ENCODE measurements around the gene ACAP3.

Gene ACAP3

DNA sequence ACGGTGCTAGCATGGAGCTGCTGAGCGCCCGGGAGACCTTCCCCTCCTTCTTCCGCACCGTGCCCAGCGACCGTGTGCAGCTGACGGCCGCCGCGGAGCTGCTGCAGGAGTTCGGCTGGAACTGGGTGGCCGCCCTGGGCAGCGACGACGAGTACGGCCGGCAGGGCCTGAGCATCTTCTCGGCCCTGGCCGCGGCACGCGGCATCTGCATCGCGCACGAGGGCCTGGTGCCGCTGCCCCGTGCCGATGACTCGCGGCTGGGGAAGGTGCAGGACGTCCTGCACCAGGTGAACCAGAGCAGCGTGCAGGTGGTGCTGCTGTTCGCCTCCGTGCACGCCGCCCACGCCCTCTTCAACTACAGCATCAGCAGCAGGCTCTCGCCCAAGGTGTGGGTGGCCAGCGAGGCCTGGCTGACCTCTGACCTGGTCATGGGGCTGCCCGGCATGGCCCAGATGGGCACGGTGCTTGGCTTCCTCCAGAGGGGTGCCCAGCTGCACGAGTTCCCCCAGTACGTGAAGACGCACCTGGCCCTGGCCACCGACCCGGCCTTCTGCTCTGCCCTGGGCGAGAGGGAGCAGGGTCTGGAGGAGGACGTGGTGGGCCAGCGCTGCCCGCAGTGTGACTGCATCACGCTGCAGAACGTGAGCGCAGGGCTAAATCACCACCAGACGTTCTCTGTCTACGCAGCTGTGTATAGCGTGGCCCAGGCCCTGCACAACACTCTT, 24.5 kb upstream of the ACAP3 start:
- Histone ChIP-seq H4K8ac (ENCODE audit: low read depth, low read length) (peak overlapping the region; percentile 43), H3K36me3 (replicated peaks in 1 of 2; ENCODE audit: control insufficient read depth in 2 of 2, insufficient read depth in 2 of 2, low read length in 2 of 2) (peaks cover 13 to 28% of the 10 kb centered on the region in 2 donors), H3K14ac (ENCODE audit: low read length) (peak overlapping the region; percentile 38), H3K4me3 (ENCODE audit: low read length in 2 of 2) (no peak overlapping the region), H3K27ac (replicated peaks; ENCODE audit: low read length) (no peak overlapping the region), H2AK5ac (ENCODE audit: low read depth, low read length) (no peak overlapping the region), H3K4me2 (ENCODE audit: insufficient read depth, low read length, poor library complexity, severe bottlenecking) (no peak overlapping the region), H3K79me1 (ENCODE audit: low read depth, low read length) (peaks cover 14% of the 10 kb centered on the region), H3K27me3 (ENCODE audit: control insufficient read depth in 3 of 3, insufficient read depth in 3 of 3, low read depth in 1 of 3, low read length in 3 of 3) (peaks cover 0 to 2% (median 0%) of the 10 kb centered on the region in 3 experiments), H2BK5ac (ENCODE audit: low read length) (peak overlapping the region; percentile 13), H3K9me3 (replicated peaks in 1 of 2; ENCODE audit: control insufficient read depth in 2 of 2, insufficient read depth in 1 of 2, low read depth in 1 of 2, low read length in 2 of 2) (peaks cover 0 to 9% of the 10 kb centered on the region in 2 donors), H3K9ac (ENCODE audit: low read depth, low read length, poor library complexity) (peak overlapping the region; percentile 70), H3K4ac (ENCODE audit: low read length) (peak overlapping the region; percentile 53), H3K4me1 (ENCODE audit: control insufficient read depth in 2 of 2, insufficient read depth in 1 of 2, low read depth in 1 of 2, low read length in 2 of 2) (peaks cover 8 to 11% of the 10 kb centered on the region in 2 donors), H4K91ac (ENCODE audit: low read depth, low read length, poor library complexity) (no peak overlapping the region), H3K23ac (ENCODE audit: low read depth, low read length, poor library complexity) (peak overlapping the region; percentile 99), H2BK15ac (ENCODE audit: low read length) (no peak overlapping the region), H2AFZ (ENCODE audit: low read length) (no peak overlapping the region), H2BK12ac (ENCODE audit: low read length) (peak overlapping the region; percentile 6), H2BK120ac (ENCODE audit: low read depth, low read length) (no peak overlapping the region), H3K18ac (ENCODE audit: low read length) (no peak overlapping the region)
- WGBS, 2 donors (ENCODE audit: extremely low coverage in 2 of 2, insufficient read length in 2 of 2, insufficient replicate concordance in 1 of 2) = no CpG with 5 or more reads among the region's 57 CpGs
- no peak for DNase-seq (ENCODE audit: low spot score)

DNA sequence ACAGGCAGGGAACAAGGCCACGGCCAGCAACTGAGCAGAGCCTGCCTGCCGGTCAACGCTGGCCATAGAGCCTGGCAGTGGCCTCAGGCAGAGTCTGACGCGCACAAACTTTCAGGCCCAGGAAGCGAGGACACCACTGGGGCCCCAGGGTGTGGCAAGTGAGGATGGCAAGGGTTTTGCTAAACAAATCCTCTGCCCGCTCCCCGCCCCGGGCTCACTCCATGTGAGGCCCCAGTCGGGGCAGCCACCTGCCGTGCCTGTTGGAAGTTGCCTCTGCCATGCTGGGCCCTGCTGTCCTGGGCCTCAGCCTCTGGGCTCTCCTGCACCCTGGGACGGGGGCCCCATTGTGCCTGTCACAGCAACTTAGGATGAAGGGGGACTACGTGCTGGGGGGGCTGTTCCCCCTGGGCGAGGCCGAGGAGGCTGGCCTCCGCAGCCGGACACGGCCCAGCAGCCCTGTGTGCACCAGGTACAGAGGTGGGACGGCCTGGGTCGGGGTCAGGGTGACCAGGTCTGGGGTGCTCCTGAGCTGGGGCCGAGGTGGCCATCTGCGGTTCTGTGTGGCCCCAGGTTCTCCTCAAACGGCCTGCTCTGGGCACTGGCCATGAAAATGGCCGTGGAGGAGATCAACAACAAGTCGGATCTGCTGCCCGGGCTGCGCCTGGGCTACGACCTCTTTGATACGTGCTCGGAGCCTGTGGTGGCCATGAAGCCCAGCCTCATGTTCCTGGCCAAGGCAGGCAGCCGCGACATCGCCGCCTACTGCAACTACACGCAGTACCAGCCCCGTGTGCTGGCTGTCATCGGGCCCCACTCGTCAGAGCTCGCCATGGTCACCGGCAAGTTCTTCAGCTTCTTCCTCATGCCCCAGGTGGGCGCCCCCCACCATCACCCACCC, 23.6 kb upstream of the ACAP3 start, which contains the start of gene TAS1R3:
Gene TAS1R3, plus strand, starts transcription at position 213 of the 898 bp plus-strand sequence. Its CDS starts 66 bp downstream, at position 279.
- peak within 1 kb of the TSS; percentile 80 for H3K9ac ChIP-seq (ENCODE audit: low read depth, low read length, poor library complexity)
- H3K36me3 ChIP-seq (replicated peaks in 1 of 2; ENCODE audit: control insufficient read depth in 2 of 2, insufficient read depth in 2 of 2, low read length in 2 of 2) = peaks cover 15 to 26% of the 10 kb centered on the region in 2 donors
- no peak within 1 kb of the TSS for H3K4me2 ChIP-seq (ENCODE audit: insufficient read depth, low read length, poor library complexity, severe bottlenecking)
- peak within 1 kb of the TSS; percentile 37 for H2BK15ac ChIP-seq (ENCODE audit: low read length)
- peak within 1 kb of the TSS; percentile 61 for H2BK120ac ChIP-seq (ENCODE audit: low read depth, low read length)
- H2AFZ ChIP-seq (ENCODE audit: low read length) = no peak within 1 kb of the TSS
- peak within 1 kb of the TSS; percentile 76 for H3K18ac ChIP-seq (ENCODE audit: low read length)
- H3K4me3 ChIP-seq (ENCODE audit: low read length in 2 of 2) = peak within 1 kb of the TSS in 1 of 2 donors; percentile 73
- H3K27me3 ChIP-seq (ENCODE audit: control insufficient read depth in 3 of 3, insufficient read depth in 3 of 3, low read depth in 1 of 3, low read length in 3 of 3) = peaks cover 0 to 2% (median 0%) of the 10 kb centered on the region in 3 experiments
- no peak within 1 kb of the TSS for H3K27ac ChIP-seq (replicated peaks; ENCODE audit: low read length)
- H2AK5ac ChIP-seq (ENCODE audit: low read depth, low read length) = peak within 1 kb of the TSS; percentile 7
- H3K4ac ChIP-seq (ENCODE audit: low read length) = peak within 1 kb of the TSS; percentile 53
- DNase-seq (ENCODE audit: low spot score) = no peak
- H3K79me1 ChIP-seq (ENCODE audit: low read depth, low read length) = peaks cover 14% of the 10 kb centered on the region
- H3K9me3 ChIP-seq (replicated peaks in 1 of 2; ENCODE audit: control insufficient read depth in 2 of 2, insufficient read depth in 1 of 2, low read depth in 1 of 2, low read length in 2 of 2) = peaks cover 0 to 9% of the 10 kb centered on the region in 2 donors
- H2BK12ac ChIP-seq (ENCODE audit: low read length) = peak within 1 kb of the TSS; percentile 6
- H3K4me1 ChIP-seq (ENCODE audit: control insufficient read depth in 2 of 2, insufficient read depth in 1 of 2, low read depth in 1 of 2, low read length in 2 of 2) = peaks cover 8 to 11% of the 10 kb centered on the region in 2 donors
- peak within 1 kb of the TSS; percentile 82 for H3K14ac ChIP-seq (ENCODE audit: low read length)
- WGBS, 2 donors (ENCODE audit: extremely low coverage in 2 of 2, insufficient read length in 2 of 2, insufficient replicate concordance in 1 of 2) = no CpG with 5 or more reads among the region's 41 CpGs
- H4K91ac ChIP-seq (ENCODE audit: low read depth, low read length, poor library complexity) = no peak within 1 kb of the TSS
- H4K8ac ChIP-seq (ENCODE audit: low read depth, low read length) = peak within 1 kb of the TSS; percentile 82
- H3K23ac ChIP-seq (ENCODE audit: low read depth, low read length, poor library complexity) = peak within 1 kb of the TSS; percentile 99
- peak within 1 kb of the TSS; percentile 53 for H2BK5ac ChIP-seq (ENCODE audit: low read length)

DNA sequence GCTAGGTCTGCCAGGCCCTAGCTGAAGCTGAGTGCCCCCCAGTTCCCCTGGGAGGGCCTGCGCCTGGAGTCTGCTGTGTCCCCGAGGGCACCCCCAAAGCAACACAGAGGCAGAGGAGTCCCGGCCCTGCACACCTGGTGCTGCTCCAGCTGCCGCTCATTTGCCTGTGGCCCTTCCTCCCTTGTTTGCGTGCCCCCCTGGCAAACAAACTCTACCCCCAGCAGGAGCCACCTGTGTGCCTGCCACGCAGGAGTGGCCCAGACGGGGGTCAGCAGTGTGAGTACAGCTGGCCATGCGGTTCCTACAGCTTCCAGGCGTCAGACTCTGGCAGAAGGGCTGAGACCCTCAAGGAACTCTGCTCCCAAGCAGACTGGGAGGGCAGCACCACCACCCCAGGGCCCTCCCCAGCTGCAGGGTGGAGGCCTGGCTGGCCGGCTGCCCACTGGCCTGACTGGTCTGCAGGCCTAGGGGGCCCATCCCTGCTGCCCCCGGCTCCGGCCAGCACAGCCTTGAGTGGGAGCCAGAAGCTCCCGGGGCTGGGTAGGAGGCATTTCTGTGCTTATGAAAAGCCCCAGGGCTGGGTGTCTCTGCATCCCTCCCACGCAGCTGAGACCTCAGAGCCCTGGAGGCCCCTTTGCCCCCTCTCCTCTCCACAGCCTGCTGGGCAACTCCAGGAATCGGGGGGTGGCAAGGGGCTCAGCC, 22.8 kb upstream of the ACAP3 start:
- DNase-seq (ENCODE audit: low spot score) = no peak
- Histone ChIP-seq H3K4me2 (ENCODE audit: insufficient read depth, low read length, poor library complexity, severe bottlenecking) (no peak overlapping the region), H3K4ac (ENCODE audit: low read length) (no peak overlapping the region), H2BK12ac (ENCODE audit: low read length) (peak overlapping the region; percentile 6), H2BK5ac (ENCODE audit: low read length) (peak overlapping the region; percentile 53), H3K27ac (replicated peaks; ENCODE audit: low read length) (no peak overlapping the region), H3K27me3 (ENCODE audit: control insufficient read depth in 3 of 3, insufficient read depth in 3 of 3, low read depth in 1 of 3, low read length in 3 of 3) (peaks cover 0 to 2% (median 0%) of the 10 kb centered on the region in 3 experiments), H2AFZ (ENCODE audit: low read length) (no peak overlapping the region), H3K14ac (ENCODE audit: low read length) (peak overlapping the region; percentile 82), H3K4me1 (ENCODE audit: control insufficient read depth in 2 of 2, insufficient read depth in 1 of 2, low read depth in 1 of 2, low read length in 2 of 2) (peaks cover 11 to 12% of the 10 kb centered on the region in 2 donors), H4K91ac (ENCODE audit: low read depth, low read length, poor library complexity) (no peak overlapping the region), H2BK15ac (ENCODE audit: low read length) (peak overlapping the region; percentile 37), H3K23ac (ENCODE audit: low read depth, low read length, poor library complexity) (peak overlapping the region; percentile 92), H3K9ac (ENCODE audit: low read depth, low read length, poor library complexity) (peak overlapping the region; percentile 80), H3K9me3 (replicated peaks in 1 of 2; ENCODE audit: control insufficient read depth in 2 of 2, insufficient read depth in 1 of 2, low read depth in 1 of 2, low read length in 2 of 2) (peaks cover 0 to 9% of the 10 kb centered on the region in 2 donors), H2BK120ac (ENCODE audit: low read depth, low read length) (no peak overlapping the region), H4K8ac (ENCODE audit: low read depth, low read length) (peak overlapping the region; percentile 82), H3K18ac (ENCODE audit: low read length) (peak overlapping the region; percentile 76), H3K79me1 (ENCODE audit: low read depth, low read length) (peaks cover 18% of the 10 kb centered on the region), H2AK5ac (ENCODE audit: low read depth, low read length) (no peak overlapping the region), H3K36me3 (replicated peaks in 1 of 2; ENCODE audit: control insufficient read depth in 2 of 2, insufficient read depth in 2 of 2, low read length in 2 of 2) (peaks cover 15 to 32% of the 10 kb centered on the region in 2 donors), H3K4me3 (ENCODE audit: low read length in 2 of 2) (no peak overlapping the region)
- no CpG with 5 or more reads among the region's 15 CpGs for WGBS, 2 donors (ENCODE audit: extremely low coverage in 2 of 2, insufficient read length in 2 of 2, insufficient replicate concordance in 1 of 2)

Data from neuronal stem cell (in vitro differentiated cells).